Bronchial epithelial cell (primary cell): Measurements from ENCODE around the gene PPL. TPM values are rescaled to one million over a fixed set of nuclear protein-coding genes. Genes with fewer than 3 reads are reported as not detected.

ENCODE experiments used
- DNase-seq: peaks from one replicate; pipeline ENCODE4 v3.0.0-alpha.2; 2010; ENCODE audit warnings: low read depth
- FAIRE-seq: peaks from 2 replicates; lab custom pipeline; 2011; peaks lifted over from hg19 to GRCh38; lab: Jason Lieb, UNC
- H3K27me3 ChIP-seq: 2 replicates; pipeline ENCODE4 v1.5.1; 2011; ENCODE audit warnings: low read length; ENCODE audit not compliant: control insufficient read depth, insufficient read depth
- H3K36me3 ChIP-seq: 2 replicates; pipeline ENCODE4 v1.5.1; 2011; ENCODE audit warnings: low read length; ENCODE audit not compliant: control insufficient read depth, insufficient read depth
- H3K4me3 ChIP-seq: 2 replicates; pipeline ENCODE4 v1.5.1; 2011; ENCODE audit warnings: mild to moderate bottlenecking, low read depth, low read length, control low read depth
- CTCF ChIP-seq: IDR thresholded peaks from 2 replicates; pipeline ENCODE4 v1.5.1; 2011; ENCODE audit warnings: mild to moderate bottlenecking, moderate library complexity, low read length, control low read depth, inconsistent platforms; ENCODE audit not compliant: insufficient read depth, severe bottlenecking
- total RNA-seq: library from RNA; depleted of rRNA; stranded (reverse); fragments of >200 nt; gene quantifications from 2 replicates; pipeline ENCODE4 v1.2.1, GENCODE V29; 2014

PPL gene
- total RNA-seq, 1 donor from 2014 or later = 184 TPM

- peaks cover 29% of the 10 kb centered on the region for H3K36me3 ChIP-seq
- no peak for DNase-seq
- H3K4me3 ChIP-seq = no peak overlapping the region
- FAIRE-seq = no peak
- H3K27me3 ChIP-seq = no peaks in the 10 kb centered on the region
- no peak for TF ChIP-seq CTCF
Observed at GRCh38 chr16:4908854-4909401, 28.0 kb downstream of the PPL start.

- FAIRE-seq = no peak
- no peak for TF ChIP-seq CTCF
- peaks cover 46% of the 10 kb centered on the region for H3K36me3 ChIP-seq
Observed at GRCh38 chr16:4904942-4905615, 31.9 kb downstream of the PPL start.

GRCh38 chr16:4904108-4904941, 32.6 kb downstream of the PPL start:
- no peak for TF ChIP-seq CTCF
- no peak overlapping the region for H3K4me3 ChIP-seq
- H3K27me3 ChIP-seq = no peaks in the 10 kb centered on the region
- DNase-seq (no peak), FAIRE-seq (no peak)
- peaks cover 45% of the 10 kb centered on the region for H3K36me3 ChIP-seq

More at GRCh38 chr16:4904942-4905615, 31.9 kb downstream of the PPL start:
- Histone ChIP-seq H3K27me3 (no peaks in the 10 kb centered on the region), H3K4me3 (no peak overlapping the region)
- no peak for DNase-seq

DNA sequence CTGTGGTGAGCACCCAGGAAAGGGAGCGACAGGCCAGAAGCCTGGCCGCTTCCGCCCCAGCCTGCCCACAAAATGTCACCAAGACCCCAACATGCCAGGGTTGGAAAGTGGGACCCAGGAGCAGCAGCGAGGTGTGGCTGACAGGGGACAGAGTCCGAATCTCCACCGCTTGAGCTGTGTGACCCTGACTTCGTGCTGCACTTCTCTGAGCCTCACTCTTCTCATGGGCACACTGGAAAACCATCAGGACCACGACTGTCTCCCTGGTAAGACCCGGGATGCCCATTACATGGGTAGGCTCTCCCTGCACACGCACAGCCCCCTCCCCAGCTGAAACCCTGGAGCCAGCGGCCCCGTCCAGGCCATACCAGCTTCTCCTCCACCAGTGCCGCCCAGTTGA, 34.9 kb downstream of the PPL start:
- FAIRE-seq (no peak), DNase-seq (no peak)
- no peak for TF ChIP-seq CTCF
- Histone ChIP-seq H3K36me3 (peaks cover 57% of the 10 kb centered on the region), H3K4me3 (no peak overlapping the region), H3K27me3 (no peaks in the 10 kb centered on the region)

DNA sequence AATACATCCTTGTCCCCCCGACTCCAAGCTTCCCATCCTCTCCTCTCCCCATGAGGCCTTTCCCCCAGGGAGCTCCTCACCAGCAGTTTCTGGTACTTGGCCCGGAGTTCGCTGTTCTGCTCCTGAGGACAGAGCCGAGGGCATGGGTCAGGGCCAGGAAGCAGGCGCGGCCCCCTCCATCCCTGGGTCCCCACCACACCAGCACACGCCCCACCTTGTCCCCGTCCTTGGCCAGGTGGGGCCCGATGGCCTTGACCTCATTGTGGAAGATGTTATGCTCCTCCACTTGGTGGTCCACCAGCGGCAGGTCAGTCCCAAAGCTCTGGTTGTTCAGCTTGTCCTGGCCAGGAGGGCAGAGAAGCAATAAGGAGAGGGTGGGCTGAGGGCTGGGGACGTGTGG, 36.2 kb downstream of the PPL start:
- H3K4me3 ChIP-seq = no peak overlapping the region
- H3K27me3 ChIP-seq = no peaks in the 10 kb centered on the region
- DNase-seq = no peak
- FAIRE-seq = no peak
- H3K36me3 ChIP-seq = peaks cover 60% of the 10 kb centered on the region
- TF ChIP-seq CTCF = no peak
